RWPE2 (cell line): ENCODE results near the gene ZNF674.
"Not testable (repeated sequence)": the region's sequence is repeated elsewhere in the genome, so short reads cannot be mapped to it uniquely, and the experiment has no call there.

Experiments
- ATAC-seq: fragments of 200-7000 bp; cut with Tn5 transposase; 3 replicates; pipeline ENCODE4 v1.9.1; 2021; ENCODE audit warnings: low read depth
- DNase-seq: peaks from one replicate; pipeline ENCODE4 v3.0.0-alpha.2; 2020; ENCODE audit warnings: low spot score
- H3K27ac ChIP-seq: fragments of 450-650 bp; 2 replicates; pipeline ENCODE4 v1.5.1; 2017; ENCODE audit warnings: mild to moderate bottlenecking; ENCODE audit not compliant: poor library complexity, severe bottlenecking
- H3K27me3 ChIP-seq: fragments of 250-450 bp; sonication (Bioruptor Pico); 2 replicates; pipeline ENCODE4 v1.5.1; 2021; ENCODE audit warnings: mild to moderate bottlenecking, moderate library complexity; ENCODE audit not compliant: insufficient read depth, poor library complexity, severe bottlenecking
- H3K36me3 ChIP-seq: fragments of 250-450 bp; sonication (Bioruptor Pico); 2 replicates; pipeline ENCODE4 v1.5.1; 2020; ENCODE audit warnings: low read depth, mild to moderate bottlenecking, moderate library complexity
- H3K4me1 ChIP-seq: fragments of 250-450 bp; sonication (Bioruptor Pico); 2 replicates; pipeline ENCODE4 v1.5.1; 2021; ENCODE audit warnings: mild to moderate bottlenecking, moderate library complexity; ENCODE audit not compliant: insufficient read depth, poor library complexity, severe bottlenecking
- H3K4me3 ChIP-seq: fragments of 250-450 bp; sonication (Bioruptor Pico); 2 replicates; pipeline ENCODE4 v1.5.1; 2021; ENCODE audit warnings: mild to moderate bottlenecking, moderate library complexity; ENCODE audit not compliant: severe bottlenecking
- H3K9me3 ChIP-seq: fragments of 250-450 bp; sonication (Bioruptor Pico); 2 replicates; pipeline ENCODE4 v1.5.1; 2021; ENCODE audit warnings: mild to moderate bottlenecking, moderate library complexity; ENCODE audit not compliant: severe bottlenecking
- TF ChIP-seq, protein P1 (sequence below): fragments of 450-650 bp; IDR thresholded peaks from one replicate; pipeline ENCODE4 v1.5.1; 2017; ENCODE audit warnings: mild to moderate bottlenecking, moderate library complexity; ENCODE audit not compliant: poor library complexity, severe bottlenecking

ZNF674 gene

DNA sequence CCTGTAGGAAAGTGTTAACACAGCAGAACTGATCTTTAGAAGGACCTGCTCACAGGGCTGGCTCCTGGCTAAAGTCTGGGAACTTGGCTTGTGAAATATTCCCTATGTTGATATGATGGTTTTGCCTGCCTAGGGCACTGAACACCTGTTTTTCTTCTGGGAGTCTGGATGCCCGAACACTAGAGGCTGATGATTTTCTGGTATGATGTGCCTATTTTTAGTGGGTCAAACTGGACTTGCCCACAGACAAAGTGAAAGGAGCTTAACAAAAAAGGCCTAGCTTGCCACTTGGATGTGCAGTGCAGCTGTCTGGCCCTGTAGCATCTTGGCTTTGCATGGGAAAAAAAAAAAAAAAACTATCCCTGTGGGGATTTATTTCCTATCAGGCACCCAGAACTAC, 39.1 kb downstream of the ZNF674 start:
- Histone ChIP-seq H3K27me3 (no peaks in the 10 kb centered on the region), H3K4me1 (no peaks in the 10 kb centered on the region), H3K27ac (no peak overlapping the region), H3K4me3 (no peak overlapping the region), H3K9me3 (no peaks in the 10 kb centered on the region), H3K36me3 (peaks cover 2% of the 10 kb centered on the region; the same call in 1 of the 2 replicates)
- TF ChIP-seq, protein P1, sequence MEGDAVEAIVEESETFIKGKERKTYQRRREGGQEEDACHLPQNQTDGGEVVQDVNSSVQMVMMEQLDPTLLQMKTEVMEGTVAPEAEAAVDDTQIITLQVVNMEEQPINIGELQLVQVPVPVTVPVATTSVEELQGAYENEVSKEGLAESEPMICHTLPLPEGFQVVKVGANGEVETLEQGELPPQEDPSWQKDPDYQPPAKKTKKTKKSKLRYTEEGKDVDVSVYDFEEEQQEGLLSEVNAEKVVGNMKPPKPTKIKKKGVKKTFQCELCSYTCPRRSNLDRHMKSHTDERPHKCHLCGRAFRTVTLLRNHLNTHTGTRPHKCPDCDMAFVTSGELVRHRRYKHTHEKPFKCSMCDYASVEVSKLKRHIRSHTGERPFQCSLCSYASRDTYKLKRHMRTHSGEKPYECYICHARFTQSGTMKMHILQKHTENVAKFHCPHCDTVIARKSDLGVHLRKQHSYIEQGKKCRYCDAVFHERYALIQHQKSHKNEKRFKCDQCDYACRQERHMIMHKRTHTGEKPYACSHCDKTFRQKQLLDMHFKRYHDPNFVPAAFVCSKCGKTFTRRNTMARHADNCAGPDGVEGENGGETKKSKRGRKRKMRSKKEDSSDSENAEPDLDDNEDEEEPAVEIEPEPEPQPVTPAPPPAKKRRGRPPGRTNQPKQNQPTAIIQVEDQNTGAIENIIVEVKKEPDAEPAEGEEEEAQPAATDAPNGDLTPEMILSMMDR, result no peak
- no peak for DNase-seq
- ATAC-seq, result no peak

DNA sequence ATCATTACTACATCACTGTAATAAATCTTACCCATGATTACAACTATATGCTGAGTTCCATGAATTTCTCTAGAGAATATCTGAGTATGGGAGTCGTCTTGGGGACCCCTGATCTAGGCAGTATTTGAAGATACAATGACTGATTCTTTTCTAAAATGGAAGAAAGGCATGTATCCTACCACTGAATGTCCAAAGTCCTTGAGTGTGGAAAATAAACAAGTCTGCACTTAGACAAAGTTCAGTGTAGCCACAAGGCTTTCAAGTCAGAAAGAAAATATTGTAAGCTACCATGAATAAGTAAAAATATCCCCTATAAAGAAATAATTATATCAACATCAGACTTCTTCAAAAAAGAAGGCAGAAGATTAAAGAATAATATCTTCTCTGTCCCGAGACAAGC, 42.4 kb downstream of the ZNF674 start:
- Histone ChIP-seq H3K9me3 (no peaks in the 10 kb centered on the region), H3K4me1 (no peaks in the 10 kb centered on the region), H3K27me3 (no peaks in the 10 kb centered on the region), H3K27ac (no peak overlapping the region), H3K36me3 (peaks cover 4% of the 10 kb centered on the region; the same call in 1 of the 2 replicates), H3K4me3 (no peak overlapping the region)
- ATAC-seq (no peak), DNase-seq (no peak)
- TF ChIP-seq, protein P1, result no peak

DNA sequence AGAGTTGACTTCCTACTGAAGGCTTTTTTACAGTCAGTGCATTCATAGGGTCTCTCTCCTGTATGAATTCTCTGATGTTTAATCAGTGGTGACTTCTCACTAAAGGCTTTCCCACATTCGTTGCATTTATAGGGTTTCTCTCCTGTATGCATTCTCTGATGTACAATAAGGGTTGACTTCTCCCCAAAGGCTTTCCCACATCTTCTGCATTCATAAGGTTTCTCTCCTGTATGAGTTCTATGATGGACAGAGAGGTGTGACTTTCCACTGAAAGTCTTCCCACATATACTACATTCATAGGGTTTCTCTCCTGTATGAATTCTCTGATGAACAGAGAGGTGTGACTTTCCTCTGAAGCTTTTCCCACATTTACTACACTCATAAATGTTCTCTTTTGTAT, 45.2 kb downstream of the ZNF674 start:
- H3K4me3 ChIP-seq, result no peak overlapping the region
- no peak for ATAC-seq
- H3K27me3 ChIP-seq, result no peaks in the 10 kb centered on the region
- no peaks in the 10 kb centered on the region for H3K4me1 ChIP-seq
- no peak overlapping the region for H3K27ac ChIP-seq
- DNase-seq, result no peak
- TF ChIP-seq, protein P1, result no peak
- H3K36me3 ChIP-seq, result peaks cover 4% of the 10 kb centered on the region; the same call in 1 of the 2 replicates
- H3K9me3 ChIP-seq, result no peaks in the 10 kb centered on the region

DNA sequence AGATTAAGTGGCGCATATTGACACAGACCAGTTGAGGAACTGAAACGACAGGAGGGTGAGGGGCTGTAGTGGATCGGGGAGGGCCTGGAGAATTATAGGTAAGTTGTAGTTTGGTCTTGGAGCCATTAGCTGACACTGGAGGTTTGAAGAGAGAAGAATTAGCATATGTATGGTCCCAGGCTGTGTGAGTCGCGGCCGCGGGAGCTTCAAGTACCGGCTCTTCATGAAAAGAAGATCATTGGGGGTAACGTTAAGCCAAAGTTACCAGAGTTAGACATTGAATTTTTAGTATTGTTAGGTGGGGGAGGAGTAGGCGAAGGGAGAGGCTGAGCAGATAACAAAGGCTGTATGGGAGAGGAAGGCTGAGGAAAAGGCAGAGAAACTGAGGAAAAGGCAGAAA, 56.5 kb downstream of the ZNF674 start:
- no peaks in the 10 kb centered on the region for H3K4me1 ChIP-seq
- no peaks in the 10 kb centered on the region for H3K27me3 ChIP-seq
- TF ChIP-seq, protein P1, result no peak
- H3K36me3 ChIP-seq, result no peaks in the 10 kb centered on the region
- no peak overlapping the region for H3K27ac ChIP-seq
- H3K9me3 ChIP-seq, result no peaks in the 10 kb centered on the region
- DNase-seq, result no peak
- no peak for ATAC-seq
- H3K4me3 ChIP-seq, result no peak overlapping the region

DNA sequence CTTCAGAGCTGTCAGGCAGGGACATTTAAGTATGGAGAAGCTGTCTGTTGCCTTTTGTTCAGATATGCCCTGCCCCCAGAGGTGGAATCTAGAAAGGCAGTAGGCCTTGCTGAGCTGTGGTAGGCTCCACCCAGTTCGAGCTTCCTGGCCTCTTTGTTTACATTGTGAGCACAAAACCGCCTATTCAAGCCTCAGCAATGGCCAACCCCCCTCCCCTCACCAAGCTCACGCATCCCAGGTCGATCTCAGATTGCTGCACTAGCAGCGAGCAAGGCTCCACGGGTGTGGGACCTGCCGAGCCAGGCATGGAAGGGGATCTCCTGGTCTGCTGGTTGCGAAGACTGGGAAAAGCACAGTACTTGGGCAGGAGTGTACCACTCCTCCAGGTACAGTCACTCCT, 59.3 kb downstream of the ZNF674 start:
- ATAC-seq, result no peak
- no peaks in the 10 kb centered on the region for H3K4me1 ChIP-seq
- DNase-seq, result no peak
- no peak overlapping the region for H3K4me3 ChIP-seq
- H3K36me3 ChIP-seq, result no peaks in the 10 kb centered on the region
- no peak overlapping the region for H3K27ac ChIP-seq
- no peaks in the 10 kb centered on the region for H3K9me3 ChIP-seq
- no peaks in the 10 kb centered on the region for H3K27me3 ChIP-seq
- TF ChIP-seq, protein P1, result no peak

DNA sequence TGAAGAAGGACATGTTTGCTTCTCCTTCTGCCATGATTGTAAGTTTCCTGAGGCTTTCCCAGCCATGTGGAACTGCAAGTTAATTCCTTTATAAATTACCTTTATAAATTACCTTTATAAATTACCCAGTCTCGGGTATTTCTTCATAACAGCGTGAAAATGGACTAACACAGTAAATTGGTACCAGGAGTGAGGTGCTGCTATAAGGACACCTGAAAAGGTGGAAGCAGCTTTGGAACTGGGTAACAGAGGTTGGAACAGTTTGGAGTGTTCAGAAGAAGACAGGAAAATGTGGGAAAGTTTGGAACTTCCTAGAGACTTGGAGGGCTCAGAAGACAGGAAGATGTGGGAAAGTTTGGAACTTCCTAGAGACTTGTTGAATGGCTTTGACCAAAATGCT, 66.6 kb downstream of the ZNF674 start:
- H3K4me3 ChIP-seq, H3K9me3 ChIP-seq, ATAC-seq, DNase-seq, H3K4me1 ChIP-seq, H3K27ac ChIP-seq, H3K27me3 ChIP-seq, H3K36me3 ChIP-seq: not testable (repeated sequence)
